Stimulated activated naive CD4-positive, alpha-beta T cell (primary cell): Measurements from ENCODE around the gene WWC1.
"Not testable (repeated sequence)": the region's sequence is repeated elsewhere in the genome, so short reads cannot be mapped to it uniquely, and the experiment has no call there.

Experiments used
- DNase-seq, 6 experiments: peaks; one replicate each; lab custom pipeline; 2025; lab: John Stamatoyannopoulos, UW

WWC1 gene

DNA sequence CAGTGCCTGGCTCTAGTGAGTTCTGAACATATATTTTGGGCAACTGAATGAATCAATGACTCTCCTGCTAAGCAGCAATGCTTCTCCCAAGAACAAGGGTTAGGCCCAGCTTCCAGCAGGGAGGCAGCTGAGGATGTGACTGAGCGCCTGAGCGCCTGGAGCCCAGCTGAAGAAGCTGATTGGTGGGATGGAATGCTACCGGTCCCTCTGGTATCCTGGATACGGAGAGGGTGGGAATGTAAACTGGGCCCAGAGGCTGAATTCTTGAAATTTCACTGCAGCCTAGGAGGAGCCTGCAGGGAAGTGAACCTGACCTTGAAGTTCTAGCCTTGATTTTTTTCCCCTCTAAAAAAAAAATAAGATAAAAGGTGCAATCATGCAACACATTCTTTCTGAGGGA lies 43.2 kb downstream of the WWC1 start:
- no peak for DNase-seq

DNA sequence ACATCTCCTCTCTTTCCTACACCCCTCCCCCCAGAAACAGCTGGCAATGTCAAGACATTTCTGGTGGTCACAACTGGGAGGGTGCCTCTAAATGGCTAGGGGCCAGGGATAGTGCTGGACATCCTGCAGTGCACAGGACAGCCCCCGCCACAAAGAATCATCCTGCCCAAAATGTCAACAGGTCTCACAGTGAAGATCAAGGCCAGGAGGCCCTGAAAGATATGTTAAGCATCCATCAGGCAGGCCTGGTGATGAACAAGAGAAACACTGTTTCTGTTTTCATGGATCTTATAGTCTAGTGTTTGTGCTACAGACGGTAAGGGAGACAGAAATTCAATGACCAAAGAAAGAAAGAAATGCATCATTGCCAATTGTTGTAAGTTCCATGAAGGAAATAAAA lies 45.9 kb downstream of the WWC1 start:
- DNase-seq = no peak

DNA sequence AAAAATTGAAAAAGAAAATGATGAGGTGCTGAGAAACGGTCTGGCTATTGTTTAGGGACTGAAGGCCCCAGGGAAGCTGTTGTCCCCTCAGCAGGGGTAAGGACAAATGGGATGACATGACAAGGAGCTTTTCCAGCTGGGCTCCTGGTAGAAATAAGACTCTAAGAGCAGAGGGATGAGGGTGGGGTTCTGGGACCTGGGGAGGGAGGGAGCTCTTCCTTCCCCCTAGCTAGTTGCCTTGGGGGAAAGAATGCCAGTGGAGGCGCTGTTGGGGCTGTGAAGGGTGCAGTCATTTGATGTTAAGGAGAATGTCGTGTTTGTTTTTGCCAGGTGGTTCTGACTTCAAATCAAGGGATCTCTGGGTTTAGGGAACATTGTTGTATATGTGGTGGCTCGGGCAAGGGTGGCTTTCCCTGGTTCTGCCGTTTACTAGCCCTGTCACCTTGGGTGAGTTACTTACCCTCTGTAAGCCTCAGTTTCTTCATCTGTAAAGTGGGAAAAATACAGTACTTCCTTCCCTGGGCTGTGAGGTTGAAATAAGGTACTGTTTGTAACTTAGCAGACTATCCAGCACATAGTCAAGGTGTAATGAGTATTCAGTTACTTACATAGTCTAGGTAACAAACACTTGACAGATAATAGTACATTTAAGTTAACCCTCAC lies 47.8 kb downstream of the WWC1 start:
- no peak for DNase-seq

DNA sequence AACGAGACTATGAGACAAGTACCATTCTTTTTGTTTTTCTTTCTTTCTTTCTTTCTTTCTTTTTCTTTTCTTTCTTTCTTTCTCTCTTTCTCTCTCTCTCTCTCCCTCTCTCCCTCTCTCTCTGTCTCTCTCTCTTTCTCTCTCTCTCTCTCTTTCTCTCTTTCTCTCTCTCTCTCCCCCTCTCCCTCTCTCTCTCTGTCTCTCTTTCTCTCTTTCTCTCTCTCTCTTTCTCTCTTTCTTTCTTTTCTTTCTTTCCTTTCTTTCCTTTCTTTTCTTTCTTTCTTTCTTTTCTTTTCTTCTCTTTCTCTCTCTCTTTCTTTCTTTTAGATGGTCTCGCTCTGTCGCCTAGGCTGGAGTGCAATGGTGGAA lies 48.3 kb downstream of the WWC1 start:
- not testable (repeated sequence) for DNase-seq

DNA sequence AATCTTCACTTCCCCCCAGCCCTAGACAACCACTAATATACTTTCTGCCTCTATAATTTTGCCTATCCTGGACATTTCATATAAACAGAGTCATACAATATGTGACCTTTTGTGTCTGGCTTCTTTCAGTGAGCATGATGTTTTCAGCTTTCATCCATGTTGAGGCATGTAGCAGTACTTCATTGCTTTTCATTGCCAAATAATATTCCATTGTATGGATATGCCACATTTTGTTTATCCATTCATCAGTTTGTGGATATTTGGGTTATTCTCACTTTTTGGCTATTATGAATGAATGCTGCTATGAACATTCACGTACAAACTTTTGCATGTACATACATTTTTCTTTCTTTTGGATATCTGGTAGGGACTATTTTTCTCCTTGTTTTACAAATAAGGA lies 49.0 kb downstream of the WWC1 start:
- no peak for DNase-seq

DNA sequence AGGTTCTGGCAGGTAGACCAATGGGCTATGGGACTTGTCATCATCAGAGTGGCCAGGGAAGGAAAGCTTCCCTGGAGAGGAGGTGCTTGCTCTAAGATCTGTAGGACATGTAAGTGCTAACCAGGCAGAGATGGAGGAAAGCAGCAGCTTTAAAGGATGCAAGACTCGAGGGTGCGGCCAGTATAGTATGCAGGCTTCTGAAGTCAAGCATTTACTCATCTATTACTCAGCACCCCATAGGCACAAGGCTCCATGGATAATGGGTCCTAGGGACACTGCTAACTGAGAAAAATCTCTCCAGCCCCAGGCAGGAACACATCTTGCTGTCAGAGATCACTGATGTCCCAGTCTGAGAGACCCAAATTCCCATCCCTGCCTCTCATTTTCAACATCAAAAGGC lies 49.7 kb downstream of the WWC1 start:
- DNase-seq = no peak

DNA sequence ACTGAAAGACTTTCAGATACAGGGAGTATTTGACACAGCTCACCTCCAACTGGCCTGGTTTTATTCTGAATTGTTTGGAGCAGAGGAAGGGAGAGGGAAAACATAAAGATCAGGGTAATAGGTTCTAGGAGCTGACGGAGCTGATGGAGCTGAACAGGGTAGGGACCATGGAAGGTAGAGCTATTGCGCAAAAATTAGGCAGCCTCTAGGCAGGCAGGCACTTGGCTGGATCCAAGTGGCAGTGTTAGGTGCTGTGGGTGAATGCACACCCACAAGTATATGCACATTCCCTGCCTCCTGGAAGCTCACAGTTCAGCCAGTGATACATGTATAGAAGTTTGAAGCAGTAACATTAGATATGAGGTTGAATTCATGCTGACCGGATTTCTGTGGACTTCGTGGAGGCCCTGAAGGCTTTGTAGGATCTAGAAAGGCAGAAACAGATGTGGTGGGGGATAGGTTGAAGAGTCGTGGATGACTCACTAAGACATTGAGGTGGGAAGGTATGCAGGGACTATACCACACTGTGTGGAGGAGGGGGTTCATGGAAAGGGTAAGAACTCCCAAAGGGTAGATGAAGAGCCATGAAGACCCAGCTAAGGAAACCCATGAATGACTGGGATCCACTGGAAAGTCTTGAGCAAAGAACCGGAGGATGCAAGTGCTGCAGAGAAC lies 50.8 kb downstream of the WWC1 start:
- no peak for DNase-seq

DNA sequence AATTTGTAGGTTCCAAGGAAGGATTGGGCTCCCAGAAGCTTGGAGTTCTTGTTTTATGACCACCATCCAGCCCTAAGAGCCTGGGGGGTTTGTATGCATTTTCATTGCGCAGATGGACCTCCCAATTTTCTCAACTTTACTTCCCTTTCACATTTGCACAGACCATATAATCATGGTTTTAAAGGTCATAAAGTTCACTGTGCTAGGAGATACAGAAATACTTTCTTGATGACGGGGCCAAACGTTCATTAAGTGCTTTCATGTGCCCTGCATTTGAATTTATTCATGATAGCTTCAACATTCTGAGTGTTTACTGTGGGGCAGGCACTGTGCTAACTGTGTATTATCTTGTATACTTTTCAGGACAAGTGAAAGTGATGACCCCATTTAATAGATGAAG lies 51.5 kb downstream of the WWC1 start:
- DNase-seq = no peak

DNA sequence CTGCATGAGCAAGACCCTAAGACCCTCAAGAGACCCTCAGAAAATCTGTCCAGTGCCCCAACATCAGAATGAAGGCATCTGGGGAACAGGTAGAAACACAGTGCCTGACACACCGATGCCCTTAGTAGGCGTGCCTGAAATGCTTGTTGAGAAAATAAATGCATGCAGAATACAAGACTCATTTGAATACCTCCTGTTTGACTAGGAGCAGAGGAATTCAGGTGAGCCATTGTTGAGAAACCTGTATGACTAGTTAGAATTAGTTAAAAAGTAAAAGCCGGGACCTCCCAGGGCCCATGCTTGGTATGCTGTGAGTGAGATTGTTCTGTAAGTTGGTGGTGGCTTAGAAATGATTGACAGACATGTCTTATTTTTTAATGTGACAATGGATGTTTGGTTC lies 55.0 kb downstream of the WWC1 start:
- DNase-seq = no peak

DNA sequence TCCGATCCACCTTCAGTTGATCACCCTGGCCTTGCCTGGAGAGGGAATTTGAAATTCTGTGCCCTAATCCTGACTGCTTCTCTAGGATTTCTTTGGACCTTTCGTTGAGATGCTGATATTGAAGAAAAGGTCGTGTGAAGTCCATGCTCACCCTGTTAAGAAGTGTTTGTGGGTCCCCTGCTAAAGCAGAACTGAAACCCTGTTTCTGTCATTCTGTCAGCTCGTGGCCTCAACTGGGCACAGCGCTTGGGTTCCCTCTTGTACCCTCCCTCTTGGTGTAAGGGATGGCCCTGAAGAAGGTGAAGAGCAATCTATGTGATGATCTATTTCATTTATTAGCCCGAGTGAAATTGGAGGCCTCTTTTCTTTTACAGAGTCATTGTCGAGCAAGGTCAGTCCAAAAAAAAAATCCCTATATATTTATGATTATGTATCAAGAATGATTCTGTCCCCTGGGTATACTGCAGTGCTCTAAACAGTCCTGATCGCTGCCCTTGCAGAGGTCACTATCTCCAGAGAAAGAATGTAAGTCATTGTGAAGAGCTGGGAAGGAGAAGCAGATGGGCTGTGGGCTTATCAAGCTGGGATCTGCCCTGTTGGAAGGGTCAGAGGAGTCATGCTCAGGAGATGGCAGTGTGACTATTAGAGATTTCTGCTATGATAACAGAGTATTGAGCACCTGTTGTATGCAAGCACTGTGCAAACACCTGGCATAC lies 56.1 kb downstream of the WWC1 start:
- no peak for DNase-seq

DNA sequence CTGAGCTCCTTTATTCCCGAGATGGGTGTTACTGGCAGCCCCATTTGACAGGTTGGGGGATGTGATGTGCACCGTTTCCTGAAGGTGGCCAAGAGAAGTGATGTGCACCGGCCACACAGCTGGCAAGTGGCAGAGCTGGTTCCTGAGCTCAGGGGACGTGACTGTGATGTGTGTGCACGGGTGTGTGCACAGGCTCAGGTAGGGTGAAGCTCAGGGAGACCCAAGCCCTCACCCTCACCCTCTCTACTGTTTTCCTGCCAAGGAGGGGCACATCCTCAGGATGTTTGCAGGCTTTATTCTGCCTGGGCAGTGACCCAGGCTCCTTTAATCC lies 56.6 kb downstream of the WWC1 start:
- DNase-seq = no peak

DNA sequence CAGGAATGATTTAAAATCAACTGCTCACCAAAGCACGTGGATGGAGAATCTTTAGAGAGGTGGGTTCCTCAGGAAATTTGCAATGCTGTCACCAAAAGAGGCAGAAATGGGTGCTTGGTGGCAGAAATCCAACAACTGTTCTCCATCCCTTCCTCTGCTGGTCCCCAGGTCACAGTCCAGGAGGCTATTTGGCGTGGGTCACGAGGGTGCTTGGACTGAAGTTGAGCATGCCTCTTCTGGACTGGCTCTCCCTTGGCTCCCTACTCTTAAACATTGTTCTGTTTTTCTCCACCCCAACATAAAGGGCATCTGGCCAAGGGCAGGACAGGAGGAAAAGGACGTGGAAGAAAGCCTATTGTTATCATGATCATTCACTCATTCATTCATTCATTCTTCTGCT lies 58.9 kb downstream of the WWC1 start:
- no peak for DNase-seq

DNA sequence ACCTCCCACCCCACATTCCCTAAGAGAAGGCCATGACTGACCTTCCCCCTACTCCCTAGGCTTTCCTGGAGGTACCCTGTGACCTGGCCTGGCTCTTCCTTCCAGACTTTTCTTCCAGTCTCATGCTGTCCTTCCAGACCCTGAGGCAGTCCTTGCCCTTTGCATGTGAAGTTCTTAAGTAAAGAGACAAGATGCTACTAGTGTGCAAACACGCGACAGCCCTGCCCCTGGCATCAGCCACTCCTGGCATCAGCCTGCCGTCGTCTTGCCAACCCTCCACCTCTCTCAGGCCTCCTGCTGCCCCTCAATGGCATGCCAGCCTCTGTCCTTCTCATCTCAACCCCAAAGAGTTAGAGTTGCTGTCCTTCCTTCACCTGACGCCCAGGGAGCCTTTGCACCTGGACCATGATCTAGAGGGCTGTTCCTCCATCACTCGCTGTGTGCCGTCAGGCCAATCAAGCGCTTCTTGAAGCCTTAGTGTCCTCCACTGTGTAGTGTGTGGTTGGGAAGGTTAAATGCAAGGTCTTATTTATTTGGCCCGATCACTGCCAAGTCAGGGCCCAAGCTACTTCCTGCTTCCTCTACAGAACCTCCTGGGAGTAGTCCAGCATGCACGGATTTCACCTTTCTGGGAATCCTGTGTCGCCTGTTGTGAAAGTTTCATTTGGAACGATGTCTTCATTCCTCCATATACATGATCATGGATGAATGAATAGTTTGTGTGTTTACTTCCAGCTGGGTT lies 61.9 kb downstream of the WWC1 start:
- DNase-seq = no peak

DNA sequence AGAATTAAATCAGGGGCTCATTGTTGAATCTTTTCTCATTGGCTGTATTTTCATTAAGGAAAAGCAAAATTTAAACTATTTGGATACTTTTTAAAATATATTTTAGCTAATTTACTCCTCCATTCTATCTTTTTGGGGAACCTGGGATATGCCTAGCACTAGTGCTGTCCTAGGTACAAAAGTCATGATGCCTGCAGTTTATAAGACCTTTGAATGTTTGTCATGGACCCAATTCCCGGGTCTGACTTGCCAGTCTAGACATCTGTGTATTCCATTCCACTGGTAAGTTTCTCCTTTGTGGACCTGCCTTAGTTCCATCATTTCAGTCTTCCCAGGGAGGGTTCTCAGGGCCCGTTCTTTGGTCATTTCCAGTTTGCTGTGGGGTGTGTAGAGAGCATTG lies 63.0 kb downstream of the WWC1 start:
- no peak for DNase-seq

DNA sequence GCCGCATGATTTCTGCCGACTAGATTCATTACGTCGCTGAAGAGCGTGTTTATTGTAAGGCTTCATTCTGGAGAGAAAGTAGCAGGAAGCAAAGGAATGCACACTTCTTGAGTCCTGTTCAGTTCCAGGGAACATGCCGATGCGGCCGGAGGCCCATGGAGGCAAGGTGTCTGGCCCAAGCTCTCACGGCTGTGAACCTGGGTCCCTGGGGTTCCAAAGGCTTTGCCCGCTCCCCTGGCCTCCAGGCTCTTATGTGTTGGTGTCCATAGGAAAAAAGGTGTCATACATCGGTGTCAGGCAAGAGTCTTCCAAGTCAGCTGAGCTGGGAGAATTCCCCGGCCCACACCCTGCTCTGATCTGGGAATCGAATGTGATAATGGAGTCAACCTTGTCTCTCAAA lies 64.7 kb downstream of the WWC1 start:
- no peak for DNase-seq

DNA sequence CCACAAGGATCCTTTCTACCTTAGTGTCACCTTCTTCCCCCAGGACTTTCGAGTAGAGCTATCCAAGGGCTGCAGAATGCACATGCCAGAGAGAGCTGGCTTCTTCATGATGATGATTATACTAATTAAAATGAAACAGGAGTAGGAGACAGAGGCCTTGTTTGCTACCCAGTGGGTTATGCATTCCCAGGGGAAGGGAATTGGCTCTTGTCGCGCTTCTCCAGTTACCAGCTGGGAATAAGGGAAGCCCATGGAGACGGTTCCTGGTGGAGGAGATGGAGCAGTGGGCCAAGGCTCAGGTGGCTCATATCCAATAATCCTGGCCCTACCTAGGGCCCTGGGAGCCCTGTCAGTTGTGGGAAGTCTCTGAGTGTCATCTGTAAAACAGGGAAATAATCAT lies 65.1 kb downstream of the WWC1 start:
- DNase-seq = no peak

DNA sequence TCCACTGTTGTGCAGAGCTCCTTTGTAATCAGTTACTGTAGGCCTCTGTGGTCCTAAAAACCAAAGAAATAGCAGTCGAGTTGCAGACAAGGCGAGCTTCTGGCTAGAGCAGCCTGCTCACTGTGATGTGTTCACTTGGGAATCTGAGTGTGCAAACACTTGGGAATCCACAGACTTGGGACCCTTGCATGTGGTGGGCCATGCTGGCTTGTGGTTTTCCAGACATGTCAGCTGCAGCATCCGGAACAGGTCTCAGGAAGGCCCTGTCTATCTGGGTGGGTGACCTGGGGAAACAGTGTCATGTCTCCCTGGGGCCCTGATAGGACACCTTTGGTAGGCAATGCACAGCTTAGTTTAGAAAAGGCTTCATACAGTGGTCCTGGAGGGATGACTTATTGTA lies 66.4 kb downstream of the WWC1 start:
- no peak for DNase-seq

DNA sequence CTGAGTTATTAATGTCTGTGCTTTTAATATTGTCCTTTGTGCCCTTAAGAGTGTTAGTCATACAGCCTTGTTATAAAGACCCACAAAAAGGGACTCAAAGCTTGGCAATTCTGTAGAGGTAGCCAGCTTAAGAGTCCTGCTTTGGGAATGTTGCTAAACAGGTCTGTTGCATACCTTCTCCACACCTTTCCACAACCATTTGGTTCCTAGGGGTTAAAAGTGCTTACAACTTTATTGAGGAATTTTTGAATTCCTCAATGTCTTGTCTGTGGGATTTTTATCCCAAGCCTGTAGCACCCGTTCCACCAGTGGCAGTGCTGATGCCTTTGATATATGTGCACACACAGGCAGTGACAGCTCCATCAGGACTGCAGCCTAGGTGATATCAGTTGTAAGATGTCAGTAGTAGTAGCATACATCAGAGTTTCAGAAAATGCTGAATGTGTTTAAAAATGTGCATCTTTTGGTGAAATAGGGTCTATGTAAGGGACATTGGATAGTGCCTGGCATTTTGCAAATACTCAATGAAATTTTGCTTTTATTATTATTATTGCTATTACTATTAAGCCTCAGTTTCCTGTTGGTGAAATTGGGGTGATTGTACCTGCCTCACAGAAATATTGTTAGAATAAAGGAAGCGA lies 68.5 kb downstream of the WWC1 start:
- no peak for DNase-seq

DNA sequence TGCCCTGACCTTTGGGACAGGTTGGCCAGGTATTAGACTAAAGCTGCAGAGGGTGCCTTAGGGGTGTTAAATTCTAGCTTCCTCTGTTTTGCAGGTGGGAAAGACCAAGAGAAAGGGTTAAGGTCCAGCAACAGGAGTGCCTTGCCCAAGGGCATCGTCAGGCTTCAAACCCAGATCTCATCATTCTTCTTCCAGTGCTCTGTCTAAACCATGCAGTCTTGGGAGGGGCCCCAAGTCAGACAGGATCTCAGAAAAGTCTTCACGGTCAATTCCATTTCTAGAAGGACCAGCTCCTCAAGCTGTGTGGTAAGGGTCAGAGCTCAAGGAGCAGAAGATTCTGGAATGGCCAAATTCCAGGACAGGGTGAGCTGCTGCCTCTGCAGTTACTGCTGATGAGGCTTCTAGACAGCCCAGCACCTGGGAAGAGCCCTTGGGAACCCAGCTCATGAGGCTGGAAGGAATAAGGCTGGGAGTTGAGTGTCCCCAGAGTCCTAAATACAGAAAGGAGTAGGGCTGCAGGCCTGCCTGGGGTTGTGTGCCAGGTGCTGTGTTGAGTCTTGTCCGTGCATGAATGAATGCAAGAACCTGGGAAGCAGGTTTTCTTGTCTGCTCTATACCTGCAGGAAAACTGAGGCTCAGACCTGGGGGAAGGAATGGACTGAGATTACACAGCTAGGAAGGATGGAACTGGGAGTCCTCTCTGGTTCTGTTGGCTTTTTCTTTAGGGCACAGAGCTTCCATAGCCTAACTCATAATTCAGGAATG lies 69.3 kb downstream of the WWC1 start:
- no peak for DNase-seq

DNA sequence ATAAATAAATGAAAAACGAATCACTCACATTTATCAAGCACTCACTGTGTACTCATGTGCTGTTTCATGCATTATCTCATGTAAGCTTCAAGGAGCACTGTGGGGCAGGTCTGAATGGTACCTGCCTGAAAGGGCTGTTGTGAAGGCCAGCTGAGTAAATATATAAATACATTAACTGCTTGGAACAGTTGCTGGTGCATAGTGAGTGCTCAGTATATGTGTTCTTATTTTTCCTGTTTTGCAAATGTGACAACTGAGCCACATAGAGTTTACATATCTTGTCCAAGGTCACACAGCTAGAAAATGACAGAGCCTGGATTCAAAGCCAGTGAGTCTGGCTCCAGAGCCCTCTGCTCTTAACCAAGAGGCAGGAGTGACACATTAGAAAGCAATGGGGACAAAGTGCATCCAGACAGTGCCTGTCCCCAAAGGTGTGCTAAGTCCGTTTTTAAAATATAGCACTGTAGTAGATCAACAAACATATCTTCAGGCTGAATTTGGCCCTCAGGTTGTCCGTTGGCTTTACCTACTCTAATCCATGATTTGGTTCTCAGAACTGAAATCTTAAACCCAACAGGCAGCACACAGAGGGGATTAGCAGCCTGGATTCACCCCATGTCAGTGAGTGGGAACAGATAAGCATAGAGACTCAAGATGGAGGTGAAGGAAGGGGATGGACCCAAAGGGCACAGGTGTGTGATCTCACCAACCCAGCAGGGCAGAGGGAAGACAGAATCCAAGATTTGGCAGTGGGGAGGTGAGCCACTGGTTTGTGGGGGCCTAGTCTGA lies 70.8 kb downstream of the WWC1 start:
- DNase-seq = no peak

DNA sequence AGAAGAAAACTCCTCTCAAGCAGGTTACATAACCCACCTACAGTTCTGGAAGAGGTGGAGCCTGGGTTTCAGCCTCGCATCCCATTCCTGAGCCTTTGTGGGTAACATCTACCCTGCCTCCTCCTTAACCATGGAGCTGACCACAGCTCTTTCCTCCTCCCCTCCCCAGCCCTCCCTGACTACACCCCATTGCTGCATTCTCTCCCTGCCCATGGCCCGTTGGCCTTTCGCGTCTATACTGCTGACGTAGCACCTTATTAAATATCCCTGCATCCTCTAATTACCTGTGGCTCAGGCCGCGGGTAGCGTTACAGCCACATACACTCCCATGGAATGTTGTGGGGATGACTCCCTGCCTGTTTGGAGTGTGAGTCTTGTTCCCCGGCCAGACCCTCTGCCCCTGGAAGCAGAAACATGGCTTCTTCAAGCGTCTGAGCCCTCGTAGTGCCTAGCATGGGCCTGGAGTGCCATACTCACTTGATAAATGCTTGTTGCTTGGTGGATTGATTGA lies 72.8 kb downstream of the WWC1 start:
- DNase-seq = no peak
